HPDE6-E6E7 (cell line): ENCODE results near the gene PRPF19.

ENCODE experiments used
- DNase-seq: peaks from one replicate; pipeline ENCODE4 v3.0.0; 2011; ENCODE audit warnings: missing footprints; ENCODE audit errors: extremely low spot score

Gene PRPF19

DNA sequence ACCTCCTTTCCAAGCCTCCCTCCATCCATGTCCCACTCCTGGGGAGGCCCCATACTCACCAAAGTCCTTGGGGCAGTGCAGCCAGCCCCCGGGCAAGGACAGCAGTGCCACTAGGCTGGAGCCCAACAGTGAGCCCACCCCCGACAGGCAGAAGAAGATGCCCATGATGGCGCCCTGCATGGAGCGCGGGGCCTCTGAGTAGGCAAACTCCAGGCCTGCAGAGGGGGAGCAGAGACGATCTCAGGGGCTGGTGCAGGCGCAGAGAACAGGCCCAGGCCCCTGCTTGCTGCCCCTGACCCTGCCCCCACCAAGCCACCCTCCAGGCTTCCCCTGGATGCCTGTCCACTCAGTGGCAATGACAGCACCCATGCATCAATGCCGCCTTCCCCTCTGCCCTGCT lies 31.4 kb upstream of the PRPF19 start:
- no peak for DNase-seq

DNA sequence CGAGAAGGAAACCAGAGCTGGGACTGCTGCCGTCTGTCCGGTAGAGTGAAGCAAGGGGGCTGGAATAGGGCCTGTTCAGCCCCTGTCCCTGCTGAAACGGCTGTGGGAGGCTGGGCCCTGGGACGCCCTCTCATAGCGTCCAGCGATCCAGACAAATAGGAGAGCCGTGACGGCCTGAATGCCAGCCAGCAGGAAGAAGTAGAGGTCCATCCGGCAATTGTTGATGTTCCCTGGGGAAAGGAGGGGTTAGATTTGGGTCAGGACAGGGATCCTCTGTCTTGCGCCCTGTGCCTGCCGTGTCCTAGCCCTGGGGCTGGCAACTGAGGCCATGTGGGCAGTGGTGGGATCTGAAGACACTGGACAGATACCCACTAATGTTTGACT lies 30.8 kb upstream of the PRPF19 start:
- DNase-seq: no peak

DNA sequence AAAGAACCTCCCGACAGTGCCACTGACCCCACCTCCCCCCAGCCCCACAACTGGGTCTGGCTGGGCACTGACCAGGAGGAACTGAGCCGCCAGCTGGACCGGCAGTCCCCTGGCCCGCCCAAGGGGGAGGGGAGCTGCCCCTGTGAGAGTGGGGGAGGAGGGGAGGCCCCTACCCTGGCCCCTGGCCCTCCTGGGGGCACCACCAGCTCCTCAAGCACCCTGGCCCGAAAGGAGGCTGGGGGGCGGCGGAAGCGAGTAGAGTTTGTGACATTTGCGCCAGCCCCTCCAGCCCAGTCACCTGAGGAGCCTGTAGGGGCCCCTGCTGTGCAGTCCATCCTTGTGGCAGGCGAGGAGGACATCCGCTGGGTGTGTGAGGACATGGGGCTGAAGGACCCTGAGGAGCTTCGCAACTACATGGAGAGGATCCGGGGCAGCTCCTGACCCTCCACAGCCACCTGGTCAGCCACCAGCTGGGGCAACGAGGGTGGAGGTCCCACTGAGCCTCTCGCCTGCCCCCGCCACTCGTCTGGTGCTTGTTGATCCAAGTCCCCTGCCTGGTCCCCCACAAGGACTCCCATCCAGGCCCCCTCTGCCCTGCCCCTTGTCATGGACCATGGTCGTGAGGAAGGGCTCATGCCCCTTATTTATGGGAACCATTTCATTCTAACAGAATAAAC lies 30.2 kb upstream of the PRPF19 start:
- DNase-seq: no peak

- DNase-seq: no peak
These were observed 29.5 kb upstream of the PRPF19 start for GRCh38 chr11:60935676-60936442.

DNA sequence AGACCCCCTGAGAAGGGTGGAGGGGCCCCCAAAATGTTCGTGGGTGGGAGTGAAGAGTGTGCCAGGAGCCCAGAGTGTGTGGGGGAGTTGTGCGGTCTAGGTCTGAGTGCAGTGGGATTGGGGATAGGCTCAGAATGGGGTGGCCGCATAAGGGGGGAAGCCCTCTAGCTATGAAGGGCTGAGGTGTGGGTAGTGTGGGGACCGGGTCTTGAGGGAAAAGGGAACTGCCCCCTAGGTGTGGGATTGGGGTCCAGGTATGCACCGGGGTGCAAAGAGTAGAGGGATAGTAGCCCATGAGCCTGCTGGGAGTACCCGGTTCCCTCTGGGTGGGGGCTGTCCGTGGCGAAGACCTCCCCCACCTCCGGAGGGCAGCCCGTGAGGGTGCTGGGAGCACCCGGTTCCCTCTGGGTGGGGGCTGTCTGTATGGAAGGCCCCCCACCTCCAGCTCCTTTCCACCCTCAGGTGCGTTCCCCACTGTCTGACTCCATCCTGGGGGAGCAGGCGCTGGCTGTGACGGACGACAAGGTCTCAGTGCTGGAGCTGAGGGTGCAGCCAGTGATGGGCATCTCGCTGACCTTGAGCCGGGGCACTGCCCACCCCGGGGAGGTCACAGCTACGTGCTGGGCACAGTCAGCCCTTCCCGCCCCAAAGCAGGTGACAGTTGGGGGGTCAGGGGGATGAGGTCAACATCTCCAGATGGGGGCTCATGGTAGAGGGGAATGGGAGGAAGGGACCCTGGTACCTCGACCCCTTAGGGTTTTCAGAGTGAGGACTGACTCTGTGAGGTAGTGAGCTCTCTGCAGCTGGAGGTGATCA lies 28.6 kb upstream of the PRPF19 start:
- no peak for DNase-seq

GRCh38 chr11:60934124-60934789 lies 27.9 kb upstream of the PRPF19 start:
- no peak for DNase-seq

DNA sequence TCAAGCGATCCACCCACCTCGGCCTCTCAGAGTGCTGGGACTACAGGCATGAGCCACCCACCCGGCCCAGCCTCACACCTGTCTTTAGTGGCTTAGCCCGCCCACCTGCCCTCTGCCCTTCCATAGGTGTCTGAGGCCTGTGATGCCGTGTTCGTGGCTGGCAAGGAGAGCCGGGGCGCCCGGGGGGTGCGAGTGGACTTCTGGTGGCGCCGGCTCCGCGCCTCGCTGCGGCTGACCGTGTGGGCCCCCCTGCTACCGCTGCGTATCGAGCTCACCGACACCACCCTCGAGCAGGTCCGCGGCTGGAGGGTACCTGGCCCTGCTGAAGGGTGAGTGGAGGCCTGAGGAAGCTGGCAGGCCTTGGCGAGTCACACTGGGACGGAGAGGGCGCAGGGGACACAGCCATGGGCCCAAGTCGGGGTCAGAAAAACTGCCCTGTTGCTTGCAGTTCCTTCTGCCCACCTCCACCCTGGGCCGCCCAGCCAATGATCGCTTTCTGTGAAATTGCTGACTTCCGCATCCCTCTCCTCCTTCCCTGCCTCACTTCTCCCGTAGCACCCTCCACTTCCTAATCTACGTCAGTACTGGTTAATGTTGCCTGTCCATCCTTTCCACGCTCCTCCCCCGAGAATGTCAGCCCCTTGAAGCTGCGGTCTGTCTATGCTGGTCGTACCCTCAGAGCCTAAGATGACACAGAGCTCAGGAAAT lies 27.2 kb upstream of the PRPF19 start:
- no peak for DNase-seq

- no peak for DNase-seq
These were observed 26.4 kb upstream of the PRPF19 start for GRCh38 chr11:60932605-60933356.

- DNase-seq: no peak
These were observed 25.5 kb upstream of the PRPF19 start for GRCh38 chr11:60931917-60932316.

- DNase-seq: no peak
These were observed 24.0 kb upstream of the PRPF19 start for GRCh38 chr11:60930394-60930793.

GRCh38 chr11:60929764-60930163 lies 23.4 kb upstream of the PRPF19 start:
- no peak for DNase-seq

- DNase-seq: no peak
These were observed 22.2 kb upstream of the PRPF19 start for GRCh38 chr11:60928563-60929001.

DNA sequence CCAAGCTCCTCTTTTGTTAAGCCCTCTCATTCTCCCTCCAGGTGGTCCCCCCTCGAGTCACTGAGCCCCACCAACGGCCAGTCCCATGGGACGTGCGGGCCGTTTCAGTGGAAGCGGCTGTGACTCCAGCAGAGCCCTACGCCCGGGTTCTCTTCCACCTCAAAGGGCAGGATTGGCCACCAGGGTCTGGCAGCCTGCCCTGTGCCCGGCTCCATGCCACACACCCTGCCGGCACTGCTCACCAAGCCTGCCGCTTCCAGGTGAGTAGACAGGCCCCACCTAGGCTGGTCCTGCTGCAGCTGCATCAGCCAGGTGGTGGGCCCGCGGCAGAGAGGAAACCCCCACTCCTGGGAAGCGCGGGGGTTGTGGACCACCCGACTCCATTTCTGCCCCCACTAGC lies 21.2 kb upstream of the PRPF19 start:
- no peak for DNase-seq

DNA sequence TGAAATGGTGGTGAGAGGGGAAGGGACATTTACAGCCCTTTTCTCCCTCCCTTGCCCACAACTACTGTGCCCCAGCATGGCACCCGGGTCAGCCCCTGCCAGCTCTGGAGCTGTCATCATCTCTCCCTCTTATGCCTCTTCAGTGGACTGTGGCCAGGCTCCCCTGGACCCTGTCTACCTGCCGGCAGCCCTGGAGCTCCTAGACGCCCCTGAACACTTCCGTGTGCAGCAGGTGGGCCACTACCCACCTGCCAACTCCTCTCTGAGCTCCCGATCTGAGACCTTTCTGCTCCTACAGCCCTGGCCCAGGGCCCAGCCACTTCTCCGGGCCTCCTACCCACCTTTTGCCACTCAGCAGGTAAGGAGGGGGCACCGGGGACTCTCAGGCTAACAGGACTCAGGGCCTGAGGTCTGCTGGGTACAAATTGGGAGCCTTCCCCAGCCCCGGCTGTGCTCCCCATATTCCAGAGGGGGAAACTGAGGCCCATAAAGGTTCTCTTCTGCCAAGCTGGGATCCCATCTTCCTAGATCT lies 20.7 kb upstream of the PRPF19 start:
- DNase-seq: no peak

GRCh38 chr11:60926500-60926899 lies 20.1 kb upstream of the PRPF19 start:
- DNase-seq: no peak

DNA sequence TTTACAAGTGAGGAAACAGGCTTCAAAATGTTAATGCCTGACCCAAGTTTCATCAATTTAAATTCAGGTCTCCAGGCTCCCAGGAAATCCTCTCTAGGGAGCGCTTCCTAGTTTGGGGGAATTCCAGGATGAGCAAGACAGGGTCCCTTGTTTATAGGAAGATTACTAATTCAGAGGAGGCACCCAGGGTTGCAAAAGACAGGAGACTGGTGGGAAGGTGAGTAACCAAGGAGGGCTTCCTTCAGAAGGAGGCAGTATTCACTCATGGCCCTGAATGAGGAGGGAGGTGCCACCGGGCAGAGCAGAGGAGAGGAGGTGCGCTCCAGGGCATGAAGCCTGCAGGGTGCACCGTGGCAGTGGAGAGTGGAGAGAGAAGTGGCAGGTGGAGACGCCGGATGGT lies 19.5 kb upstream of the PRPF19 start:
- no peak for DNase-seq

DNA sequence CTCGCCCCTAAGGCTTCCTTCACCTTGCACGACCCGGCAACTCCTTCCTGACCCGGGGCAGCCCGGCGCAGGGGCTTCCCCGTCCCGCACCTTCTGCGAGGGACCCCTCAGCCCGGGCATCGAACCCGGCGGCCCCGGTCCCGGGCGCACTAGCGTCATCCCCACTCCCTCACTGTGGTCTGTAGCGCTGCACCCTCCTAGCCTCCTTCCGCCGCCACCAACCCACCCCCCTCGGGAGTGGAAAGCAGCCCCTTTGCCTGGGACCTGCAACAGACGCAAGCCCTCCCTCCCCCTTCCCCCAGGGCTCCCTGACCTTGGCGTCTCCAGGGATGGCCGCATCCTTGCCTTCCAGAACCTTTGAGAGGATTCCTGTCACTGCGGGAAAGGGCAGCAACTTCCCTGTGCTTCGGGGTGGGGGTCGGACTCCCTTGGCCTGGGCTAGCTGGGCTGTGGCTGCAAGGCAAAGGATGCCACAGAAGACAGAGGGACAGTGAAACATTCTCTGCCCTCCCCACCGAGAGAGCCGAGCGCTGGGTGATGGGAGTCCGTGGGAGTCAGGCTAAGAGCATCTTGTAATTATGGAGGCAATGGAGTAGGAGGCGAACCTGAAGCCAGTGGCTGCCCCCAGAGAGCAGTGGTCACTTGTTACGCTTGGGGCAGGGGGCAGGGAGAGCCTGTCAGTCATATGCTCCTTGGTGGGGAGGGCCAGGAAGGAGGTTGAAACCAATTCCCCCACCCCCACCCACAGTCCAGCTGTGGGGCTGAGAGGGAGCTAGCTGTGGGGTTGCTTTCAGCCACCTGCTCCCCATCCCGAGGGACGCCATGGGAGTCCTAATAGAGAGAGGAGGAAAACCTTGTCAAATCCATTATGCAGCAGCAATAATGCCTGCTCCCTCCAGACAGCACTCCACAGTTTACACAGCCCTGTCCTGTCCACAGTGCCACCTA lies 18.8 kb upstream of the PRPF19 start:
- no peak for DNase-seq

DNA sequence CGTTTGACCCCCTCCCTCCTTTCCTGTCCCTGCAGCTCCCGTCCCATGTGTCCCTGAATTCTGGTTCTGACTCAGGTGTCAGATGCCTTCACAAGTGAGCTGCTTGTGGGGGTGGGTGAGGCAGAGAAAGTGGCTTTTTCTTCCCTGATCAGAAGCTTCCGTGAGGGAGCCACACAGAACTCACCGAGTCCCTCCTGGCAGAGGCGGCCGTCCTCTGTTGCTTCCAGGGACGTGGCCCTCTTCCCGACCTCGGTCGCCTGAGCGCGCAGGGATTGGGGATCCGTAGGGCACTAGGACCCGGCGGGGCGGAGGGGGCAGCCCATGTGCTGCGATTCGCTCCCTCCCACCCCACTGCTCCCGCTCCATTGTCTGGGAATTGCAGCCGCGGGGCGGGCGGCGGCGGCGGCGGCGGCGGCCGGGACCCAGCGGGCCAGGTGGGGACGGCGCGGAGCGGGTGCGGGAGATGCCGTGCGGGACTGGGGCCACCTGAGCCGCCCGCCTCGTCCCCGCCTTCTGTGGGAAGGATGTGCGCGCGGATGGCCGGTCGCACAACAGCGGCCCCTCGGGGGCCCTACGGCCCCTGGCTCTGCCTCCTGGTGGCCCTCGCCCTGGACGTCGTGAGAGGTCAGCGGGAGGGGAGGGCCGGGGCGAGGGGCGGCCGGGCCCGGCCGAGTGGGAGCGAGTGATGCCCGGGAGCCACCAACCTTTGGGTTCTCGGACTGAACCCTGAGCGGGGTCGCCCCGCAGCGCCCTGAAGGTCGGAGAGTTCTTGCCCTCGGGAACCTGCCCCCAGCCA lies 17.9 kb upstream of the PRPF19 start, which contains the start of gene TMEM132A:
TSS of gene TMEM132A (plus strand) at position 351 of the 796 bp plus-strand sequence. CDS start at position 525, 174 bp downstream.
- DNase-seq: peak; percentile 86
